ENCODE measurements around the gene FAM89B.

The FAM89B gene

GRCh38 chr11:65596520-65596919, 24.2 kb downstream of the FAM89B start:
- Histone ChIP-seq H3K4me1 (ENCODE audit: low read depth, poor library complexity, severe bottlenecking) (peaks cover 14% of the 10 kb centered on the region), H3K4me2 (no peak overlapping the region), H3K36me3 (ENCODE audit: insufficient read depth) (no peaks in the 10 kb centered on the region), H2AFZ (ENCODE audit: low read depth) (no peak overlapping the region), H3K27me3 (ENCODE audit: insufficient read depth, low read depth) (no peaks in the 10 kb centered on the region), H3K9ac (no peak overlapping the region), H3K4me3 (IDR thresholded peaks at IDR 0.05; ENCODE audit: insufficient read depth, low read depth, low read length) (no peak overlapping the region), H4K20me1 (ENCODE audit: insufficient read depth) (no peaks in the 10 kb centered on the region), H3K79me2 (ENCODE audit: insufficient read depth, low read depth) (no peaks in the 10 kb centered on the region), H3K27ac (no peak overlapping the region)
- TF ChIP-seq CTCF (conservative IDR thresholded peaks at IDR 0.05; ENCODE audit: low read depth, low read length): no peak

- H2AFZ ChIP-seq (ENCODE audit: low read depth): no peak overlapping the region
- H3K36me3 ChIP-seq (ENCODE audit: insufficient read depth): no peaks in the 10 kb centered on the region
- H3K4me2 ChIP-seq: no peak overlapping the region
- no peaks in the 10 kb centered on the region for H4K20me1 ChIP-seq (ENCODE audit: insufficient read depth)
- H3K27ac ChIP-seq: no peak overlapping the region
- no peaks in the 10 kb centered on the region for H3K27me3 ChIP-seq (ENCODE audit: insufficient read depth, low read depth)
- H3K9ac ChIP-seq: no peak overlapping the region
- H3K4me3 ChIP-seq (IDR thresholded peaks at IDR 0.05; ENCODE audit: insufficient read depth, low read depth, low read length): no peak overlapping the region
- TF ChIP-seq CTCF (conservative IDR thresholded peaks at IDR 0.05; ENCODE audit: low read depth, low read length): no peak
- H3K79me2 ChIP-seq (ENCODE audit: insufficient read depth, low read depth): no peaks in the 10 kb centered on the region
- H3K4me1 ChIP-seq (ENCODE audit: low read depth, poor library complexity, severe bottlenecking): peaks cover 14% of the 10 kb centered on the region
Observed at GRCh38 chr11:65598258-65598699, 25.9 kb downstream of the FAM89B start.

GRCh38 chr11:65599216-65599954, 27.0 kb downstream of the FAM89B start:
- Histone ChIP-seq H4K20me1 (ENCODE audit: insufficient read depth) (no peaks in the 10 kb centered on the region), H3K27ac (no peak overlapping the region), H2AFZ (ENCODE audit: low read depth) (no peak overlapping the region), H3K4me3 (IDR thresholded peaks at IDR 0.05; ENCODE audit: insufficient read depth, low read depth, low read length) (no peak overlapping the region), H3K9ac (no peak overlapping the region), H3K36me3 (ENCODE audit: insufficient read depth) (no peaks in the 10 kb centered on the region), H3K79me2 (ENCODE audit: insufficient read depth, low read depth) (no peaks in the 10 kb centered on the region), H3K27me3 (ENCODE audit: insufficient read depth, low read depth) (no peaks in the 10 kb centered on the region), H3K4me2 (no peak overlapping the region), H3K4me1 (ENCODE audit: low read depth, poor library complexity, severe bottlenecking) (peaks cover 14% of the 10 kb centered on the region)
- TF ChIP-seq CTCF (conservative IDR thresholded peaks at IDR 0.05; ENCODE audit: low read depth, low read length): no peak

GRCh38 chr11:65599955-65600246, 27.6 kb downstream of the FAM89B start:
- no peaks in the 10 kb centered on the region for H3K36me3 ChIP-seq (ENCODE audit: insufficient read depth)

More at GRCh38 chr11:65599955-65600246, 27.6 kb downstream of the FAM89B start:
- no peaks in the 10 kb centered on the region for H4K20me1 ChIP-seq (ENCODE audit: insufficient read depth)
- no peak overlapping the region for H3K27ac ChIP-seq
- TF ChIP-seq CTCF (conservative IDR thresholded peaks at IDR 0.05; ENCODE audit: low read depth, low read length): no peak
- H3K27me3 ChIP-seq (ENCODE audit: insufficient read depth, low read depth): no peaks in the 10 kb centered on the region
- H3K9ac ChIP-seq: no peak overlapping the region
- H3K4me3 ChIP-seq (IDR thresholded peaks at IDR 0.05; ENCODE audit: insufficient read depth, low read depth, low read length): no peak overlapping the region
- peaks cover 12% of the 10 kb centered on the region for H3K4me1 ChIP-seq (ENCODE audit: low read depth, poor library complexity, severe bottlenecking)
- no peak overlapping the region for H2AFZ ChIP-seq (ENCODE audit: low read depth)
- H3K79me2 ChIP-seq (ENCODE audit: insufficient read depth, low read depth): no peaks in the 10 kb centered on the region
- no peak overlapping the region for H3K4me2 ChIP-seq

Measured in KMS-11 (cell line).